Measurements from ENCODE around the gene OXER1. TPM values are rescaled to one million over a fixed set of nuclear protein-coding genes. Genes with fewer than 3 reads are reported as not detected.

Gene OXER1
- total and polyA plus RNA-seq, 2 of the 13 experiments (the other 11 are each of a cell fraction or from before 2014, with no cell fraction given): 8.0 to 9.0 TPM

DNA sequence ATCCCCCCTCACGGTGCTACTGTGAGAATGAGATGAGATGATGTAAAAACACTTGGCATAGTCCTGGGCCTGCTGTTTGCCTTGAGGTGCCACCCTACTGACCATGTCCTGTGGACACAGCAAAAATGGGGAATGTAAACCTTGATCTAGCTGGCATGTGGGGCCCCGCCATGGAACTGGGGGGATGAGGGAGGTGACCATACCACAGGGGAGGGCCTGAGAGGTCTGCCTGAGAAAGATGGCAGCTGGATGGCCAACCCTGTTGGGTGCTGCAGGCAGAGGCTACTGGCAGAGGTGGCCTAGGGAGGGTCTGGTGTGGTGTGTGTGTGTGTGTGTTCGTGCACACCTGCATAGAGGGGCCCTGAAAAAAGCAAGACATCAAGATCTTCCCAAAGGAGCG, 27.7 kb upstream of the OXER1 start (continued):
- TF ChIP-seq ZNF121 (CRISPR knock-in tag; IDR thresholded peaks at IDR 0.05) (no peak), ARID2 (CRISPR knock-in tag; IDR thresholded peaks at IDR 0.05; ENCODE audit: borderline replicate concordance) (no peak), ELF1 (CRISPR knock-in tag; IDR thresholded peaks at IDR 0.05) (no peak), SAP130 (CRISPR knock-in tag; IDR thresholded peaks at IDR 0.05; ENCODE audit: low read depth) (no peak), ZBTB21 (CRISPR knock-in tag; IDR thresholded peaks at IDR 0.05) (no peak)
- TF ChIP-seq, protein P1, sequence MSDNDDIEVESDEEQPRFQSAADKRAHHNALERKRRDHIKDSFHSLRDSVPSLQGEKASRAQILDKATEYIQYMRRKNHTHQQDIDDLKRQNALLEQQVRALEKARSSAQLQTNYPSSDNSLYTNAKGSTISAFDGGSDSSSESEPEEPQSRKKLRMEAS (IDR thresholded peaks at IDR 0.05): peak; percentile 42; the same call in 1 of the 2 replicates

DNA sequence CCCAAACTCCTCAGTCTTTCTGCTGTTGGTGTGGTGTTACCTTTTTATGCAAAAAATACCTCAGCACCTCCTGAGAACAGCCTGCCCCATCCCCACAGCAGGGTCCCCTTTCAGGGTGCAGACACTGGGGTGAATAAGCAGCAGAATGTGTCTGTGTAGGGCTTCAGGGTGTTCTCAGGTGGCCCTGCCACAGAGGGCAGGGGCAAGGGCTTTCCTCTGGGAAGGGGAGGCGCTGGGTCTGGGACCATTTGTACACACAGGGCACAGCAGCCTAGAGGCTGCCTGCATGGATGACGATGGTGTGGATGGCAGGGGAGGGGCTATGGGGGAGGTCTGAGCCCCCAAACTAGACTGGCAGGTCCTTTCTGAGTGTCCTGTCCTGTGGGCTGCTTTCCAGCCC, 25.8 kb upstream of the OXER1 start:
- peaks cover 82% of the 10 kb centered on the region for H3K4me1 ChIP-seq (ENCODE audit: insufficient read depth, low read length)
- H3K27ac ChIP-seq (ENCODE audit: extremely low read length, insufficient read depth, low read length): no peak overlapping the region
- H4K20me1 ChIP-seq (ENCODE audit: insufficient read depth, low read length): no peaks in the 10 kb centered on the region
- CTCF ChIA-PET (ENCODE audit: low intra/inter-chr PET ratio, low total read pairs): no interaction called here
- no peaks in the 10 kb centered on the region for H3K9me3 ChIP-seq (ENCODE audit: low read length)
- TF ChIP-seq ZNF17 (CRISPR knock-in tag; IDR thresholded peaks at IDR 0.05) (no peak), ZNF619 (CRISPR knock-in tag; IDR thresholded peaks at IDR 0.05) (no peak), ZNF225 (CRISPR knock-in tag; IDR thresholded peaks at IDR 0.05) (0 out of 2 replicates have a peak, but pooled peaks have one; percentile 42), HIVEP1 (CRISPR knock-in tag; IDR thresholded peaks at IDR 0.05) (0 out of 2 replicates have a peak, but pooled peaks have one; percentile 28), ZNF574 (CRISPR knock-in tag; IDR thresholded peaks at IDR 0.05) (0 out of 2 replicates have a peak, but pooled peaks have one; percentile 7), YY1 (IDR thresholded peaks at IDR 0.05; ENCODE audit: insufficient read depth, insufficient replicate concordance, low read depth, low read length) (no peak), ZNF383 (CRISPR knock-in tag; IDR thresholded peaks at IDR 0.05; ENCODE audit: borderline replicate concordance) (no peak)
- H3K79me2 ChIP-seq (ENCODE audit: insufficient read depth, low read length): peaks cover 35% of the 10 kb centered on the region
- in situ Hi-C loops (cut with HindIII; ENCODE audit: extremely low pct_ligation_motif_present, low pct_unique_long_range_greater_than_20kb): no loop called here
- H3K4me3 ChIP-seq (replicated peaks in 1 of 3; ENCODE audit: insufficient read depth in 1 of 3, low read depth in 2 of 3, low read length in 3 of 3): no peak overlapping the region
- DNase-seq (ENCODE audit: low spot score) (no peak), FAIRE-seq (no peak), ATAC-seq (no peak)
- WGBS (ENCODE audit: low lambda C conversion rate): 100% methylated on average over 2 of the region's 2 CpGs
- no peaks in the 10 kb centered on the region for H3K36me3 ChIP-seq (replicated peaks in 1 of 2; ENCODE audit: control insufficient read depth in 1 of 2, insufficient read depth in 2 of 2, low read length in 2 of 2)
- H3K27me3 ChIP-seq (ENCODE audit: control insufficient read depth in 1 of 2, insufficient read depth in 2 of 2, low read length in 2 of 2): no peaks in the 10 kb centered on the region; a peak in 1 of 5 replicates
- H3K4me2 ChIP-seq (ENCODE audit: low read depth, low read length): no peak overlapping the region
- H3K9ac ChIP-seq (ENCODE audit: insufficient read depth, low read depth, low read length): no peak overlapping the region
- no peak overlapping the region for H2AFZ ChIP-seq (ENCODE audit: low read length)
- no TSS peak for BruUV-seq (replicated peaks)
- POLR2A ChIA-PET: interaction anchor here (1.1 kb wide), 1 partner anchor 21 kb away, joined by 3 read pairs; no protein-coding TSS in a partner anchor
- intact Hi-C loops (cut with micrococcal nuclease; ENCODE audit: unreplicated experiment): no loop called here
